Psoas muscle (tissue), 8 donors: Measurements from ENCODE around the gene FCN1. TPM values are rescaled to one million over a fixed set of nuclear protein-coding genes. Genes with fewer than 3 reads are reported as not detected.

ENCODE experiments used
- ATAC-seq, 4 donors: fragments of 200-7000 bp; cut with Tn5 transposase; one replicate each; pipeline ENCODE4 v1.9.1; 2020; ENCODE audit warnings: moderate library complexity in 3 of 4, mild to moderate bottlenecking in 2 of 4
- DNase-seq, 2 donors: peaks; one replicate each; pipeline ENCODE4 v3.0.0-alpha.2; 2020
- H3K27ac ChIP-seq: fragments of 200-600 bp; one replicate; pipeline ENCODE4 v1.8.0; 2022
- H3K27me3 ChIP-seq, 3 donors: fragments of 200-600 bp in 1 of 3; one replicate each; pipeline versions ENCODE4 v1.6.1 to v1.8.0; 2013 to 2022; ENCODE audit warnings: low read length in 2 of 3, mild to moderate bottlenecking in 2 of 3, moderate library complexity in 1 of 3; ENCODE audit not compliant: insufficient read depth in 3 of 3
- H3K36me3 ChIP-seq, 2 donors: fragments of 200-600 bp in 1 of 2; one replicate each; pipeline versions ENCODE4 v1.6.1 to v1.8.0; 2013 to 2022; ENCODE audit warnings: low read depth in 1 of 2, mild to moderate bottlenecking in 1 of 2, moderate library complexity in 1 of 2; ENCODE audit not compliant: insufficient read depth in 1 of 2
- H3K4me1 ChIP-seq: fragments of 200-600 bp; one replicate; pipeline ENCODE4 v1.8.0; 2022
- H3K4me3 ChIP-seq: fragments of 200-600 bp; one replicate; pipeline ENCODE4 v1.8.0; 2022; ENCODE audit warnings: mild to moderate bottlenecking
- H3K9me3 ChIP-seq: fragments of 200-600 bp; one replicate; pipeline ENCODE4 v1.8.0; 2022
- WGBS, 3 donors: extraction: QIAGEN DNeasy Blood & Tissue Kit; methylation state at CpG; one replicate each; pipeline versions ENCODE4 v1.1.6 to v1.1.7; 2013; 5-methylcytosine and 5-hydroxymethylcytosine counted together
- intact Hi-C, 2 donors: fragments of 100-400 bp; cut with DNase I; formaldehyde crosslinking; loops; one replicate each; pipeline versions ENCODE4 v1.11.0 to v1.14.2; 2022
- polyA plus RNA-seq, 3 donors: library from polyadenylated mRNA; stranded (reverse); fragments of 200-250 nt; gene quantifications; one replicate each; pipeline ENCODE4 v1.2.3, GENCODE V29; 2013
- total RNA-seq, 4 donors: library from RNA; stranded (reverse); fragmentation: NEBNext Ultra II Directional in 2 of 4; extraction: Animal tissue kit (Norgen Biotek cat#: 25700) in 2 of 4; gene quantifications; one replicate each; pipeline versions ENCODE4 v1.2.1 to v1.2.4, GENCODE V29; 2021 to 2023
- TF ChIP-seq, protein P1 (sequence below): fragments of 200-600 bp; IDR thresholded peaks from one replicate; pipeline ENCODE4 v1.8.0; 2022; ENCODE audit warnings: antibody characterized with exemption
- donor health status: healthy with polysubstance abuse.
- donor health status: DM: no; HTN: no; CAD: no; lungs with moderate emphysema.
- donor health status: Bipolar disorder and iron deficiency.
- donor health status: healthy.
- donor health status: DM: yes; HTN: yes; CAD: no.
- donor health status: DM: no; HTN: no; CAD: no.
- donor health status: DM: no; HTN: no; CAD: no.
- donor health status: DM: yes; HTN: yes; CAD: no.

The FCN1 gene
- total and polyA plus RNA-seq, 7 donors = 0.51 to 3.9 (median 0.82) TPM

DNA sequence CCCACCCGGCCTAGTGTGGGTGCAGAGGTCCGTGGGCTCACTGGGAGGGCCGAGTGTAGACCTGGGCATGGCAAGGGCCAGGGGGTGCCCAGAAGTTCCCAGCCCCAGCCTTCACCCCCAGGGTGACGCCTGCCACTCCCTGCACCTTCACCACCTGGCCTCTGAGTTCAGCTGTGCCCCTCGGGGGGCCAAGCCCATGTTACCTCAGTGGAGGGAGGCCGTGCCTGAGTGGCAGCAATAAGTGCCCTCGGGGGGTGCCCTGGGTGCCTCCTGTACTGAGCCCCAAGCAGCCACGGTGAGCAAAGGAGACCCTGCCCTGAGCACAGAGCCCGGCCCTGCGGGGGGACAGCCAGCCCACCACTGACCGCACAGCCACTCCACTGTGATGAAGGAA lies 47.4 kb downstream of the FCN1 start:
- no peaks in the 10 kb centered on the region for H3K36me3 ChIP-seq
- TF ChIP-seq, protein P1, sequence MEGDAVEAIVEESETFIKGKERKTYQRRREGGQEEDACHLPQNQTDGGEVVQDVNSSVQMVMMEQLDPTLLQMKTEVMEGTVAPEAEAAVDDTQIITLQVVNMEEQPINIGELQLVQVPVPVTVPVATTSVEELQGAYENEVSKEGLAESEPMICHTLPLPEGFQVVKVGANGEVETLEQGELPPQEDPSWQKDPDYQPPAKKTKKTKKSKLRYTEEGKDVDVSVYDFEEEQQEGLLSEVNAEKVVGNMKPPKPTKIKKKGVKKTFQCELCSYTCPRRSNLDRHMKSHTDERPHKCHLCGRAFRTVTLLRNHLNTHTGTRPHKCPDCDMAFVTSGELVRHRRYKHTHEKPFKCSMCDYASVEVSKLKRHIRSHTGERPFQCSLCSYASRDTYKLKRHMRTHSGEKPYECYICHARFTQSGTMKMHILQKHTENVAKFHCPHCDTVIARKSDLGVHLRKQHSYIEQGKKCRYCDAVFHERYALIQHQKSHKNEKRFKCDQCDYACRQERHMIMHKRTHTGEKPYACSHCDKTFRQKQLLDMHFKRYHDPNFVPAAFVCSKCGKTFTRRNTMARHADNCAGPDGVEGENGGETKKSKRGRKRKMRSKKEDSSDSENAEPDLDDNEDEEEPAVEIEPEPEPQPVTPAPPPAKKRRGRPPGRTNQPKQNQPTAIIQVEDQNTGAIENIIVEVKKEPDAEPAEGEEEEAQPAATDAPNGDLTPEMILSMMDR = no peak
- peaks cover 0 to 22% (median 0%) of the 10 kb centered on the region in 3 donors for H3K27me3 ChIP-seq
- H3K4me1 ChIP-seq = no peaks in the 10 kb centered on the region
- 82 to 86% (median 84%) methylated on average over 10 to 11 of the region's 11 CpGs for WGBS, 3 donors
- no peak overlapping the region for H3K4me3 ChIP-seq
- no peaks in the 10 kb centered on the region for H3K9me3 ChIP-seq
- DNase-seq (no peak), ATAC-seq (no peak)
- H3K27ac ChIP-seq = no peak overlapping the region
- intact Hi-C loops = no loop called here

DNA sequence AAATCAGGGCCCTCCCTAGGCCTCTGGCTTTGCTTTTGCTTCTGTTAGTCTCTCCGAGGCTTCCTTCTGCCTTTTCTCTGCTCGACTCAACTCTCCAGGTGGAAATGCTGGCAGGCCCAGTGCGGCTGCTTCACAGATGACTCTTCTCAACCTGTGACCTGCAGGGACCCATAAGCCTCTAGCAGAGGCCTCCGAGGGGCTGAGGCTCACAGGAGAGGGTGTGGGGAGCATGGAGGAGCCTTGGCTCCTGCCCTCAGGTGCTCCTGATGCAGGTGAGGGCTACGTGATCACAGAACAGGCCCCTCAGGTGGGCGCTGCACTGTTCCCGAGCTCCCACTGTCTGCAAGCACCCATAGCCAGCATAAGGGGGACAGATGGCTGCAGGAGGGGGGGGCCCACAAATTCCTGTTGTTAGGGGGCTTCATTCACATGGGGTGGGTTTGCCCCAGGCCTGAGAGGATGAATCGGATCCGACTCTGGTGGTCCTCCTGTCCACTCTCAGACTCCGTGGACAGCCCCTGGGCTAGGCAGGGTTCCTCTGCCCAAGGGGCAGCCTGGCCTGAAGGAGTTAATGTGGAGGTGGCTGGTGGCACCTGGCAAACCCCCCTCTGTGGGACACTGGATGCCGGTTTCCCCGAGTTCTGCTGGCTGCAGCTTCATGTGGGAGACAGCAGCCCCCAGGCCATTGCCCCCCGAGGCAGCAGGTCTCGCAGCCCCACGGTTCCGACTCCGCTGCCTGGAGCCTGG lies 48.0 kb downstream of the FCN1 start:
- intact Hi-C loops = no loop called here
- Histone ChIP-seq H3K9me3 (no peaks in the 10 kb centered on the region), H3K27me3 (peaks cover 0 to 27% (median under 1%) of the 10 kb centered on the region in 3 donors), H3K4me3 (no peak overlapping the region), H3K36me3 (no peaks in the 10 kb centered on the region), H3K27ac (no peak overlapping the region), H3K4me1 (no peaks in the 10 kb centered on the region)
- WGBS, 3 donors = 68 to 78% (median 75%) methylated on average over 12 to 17 of the region's 17 CpGs
- TF ChIP-seq, protein P1 = no peak
- ATAC-seq = no peak
- no peak for DNase-seq

DNA sequence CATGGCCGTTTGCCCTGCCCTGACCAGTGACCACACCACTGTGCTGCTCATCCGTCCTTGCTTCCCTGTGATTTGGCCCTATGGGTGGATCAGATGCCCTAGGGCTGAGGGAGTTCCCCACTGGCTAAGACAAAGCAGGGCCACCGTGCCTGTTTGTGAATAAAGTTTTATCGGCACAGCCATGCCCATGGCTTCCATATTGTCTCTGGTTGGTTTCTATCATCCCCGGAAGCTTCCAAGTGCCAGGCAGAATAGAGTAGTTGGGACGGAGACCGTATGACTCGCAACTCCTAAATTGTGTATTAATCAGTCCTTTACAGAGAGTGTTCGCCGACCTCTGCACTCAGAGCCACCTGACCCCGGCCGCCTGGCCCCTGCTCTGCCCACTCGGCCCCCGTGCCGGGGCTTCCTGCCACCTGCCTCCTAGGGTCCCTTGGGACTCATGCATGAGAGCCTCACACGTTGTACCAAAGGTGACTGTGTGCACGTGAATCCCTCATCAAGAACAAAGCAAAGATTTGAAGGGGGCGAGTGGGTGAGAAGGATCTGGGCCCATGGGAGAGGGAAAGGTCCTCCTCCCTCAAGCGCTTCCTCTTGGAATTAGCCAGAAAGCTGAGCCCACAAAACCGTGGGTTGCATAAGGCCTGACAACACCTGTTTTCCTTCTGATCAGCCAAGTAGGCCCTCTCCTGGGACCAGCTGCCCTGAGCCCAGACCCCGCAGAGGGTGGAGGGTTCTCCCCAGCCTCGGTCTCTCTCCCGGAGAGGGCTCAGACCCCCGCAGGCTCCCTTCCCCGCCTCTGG lies 48.8 kb downstream of the FCN1 start:
- no peaks in the 10 kb centered on the region for H3K9me3 ChIP-seq
- H3K36me3 ChIP-seq = no peaks in the 10 kb centered on the region
- no peak overlapping the region for H3K4me3 ChIP-seq
- TF ChIP-seq, protein P1 = no peak
- DNase-seq (no peak), ATAC-seq (no peak)
- H3K27ac ChIP-seq = no peak overlapping the region
- H3K4me1 ChIP-seq = no peaks in the 10 kb centered on the region
- peaks cover 0 to 29% (median 6%) of the 10 kb centered on the region in 3 donors for H3K27me3 ChIP-seq
- intact Hi-C loops = no loop called here
- 71 to 76% (median 73%) methylated on average over 23 to 25 of the region's 25 CpGs for WGBS, 3 donors

DNA sequence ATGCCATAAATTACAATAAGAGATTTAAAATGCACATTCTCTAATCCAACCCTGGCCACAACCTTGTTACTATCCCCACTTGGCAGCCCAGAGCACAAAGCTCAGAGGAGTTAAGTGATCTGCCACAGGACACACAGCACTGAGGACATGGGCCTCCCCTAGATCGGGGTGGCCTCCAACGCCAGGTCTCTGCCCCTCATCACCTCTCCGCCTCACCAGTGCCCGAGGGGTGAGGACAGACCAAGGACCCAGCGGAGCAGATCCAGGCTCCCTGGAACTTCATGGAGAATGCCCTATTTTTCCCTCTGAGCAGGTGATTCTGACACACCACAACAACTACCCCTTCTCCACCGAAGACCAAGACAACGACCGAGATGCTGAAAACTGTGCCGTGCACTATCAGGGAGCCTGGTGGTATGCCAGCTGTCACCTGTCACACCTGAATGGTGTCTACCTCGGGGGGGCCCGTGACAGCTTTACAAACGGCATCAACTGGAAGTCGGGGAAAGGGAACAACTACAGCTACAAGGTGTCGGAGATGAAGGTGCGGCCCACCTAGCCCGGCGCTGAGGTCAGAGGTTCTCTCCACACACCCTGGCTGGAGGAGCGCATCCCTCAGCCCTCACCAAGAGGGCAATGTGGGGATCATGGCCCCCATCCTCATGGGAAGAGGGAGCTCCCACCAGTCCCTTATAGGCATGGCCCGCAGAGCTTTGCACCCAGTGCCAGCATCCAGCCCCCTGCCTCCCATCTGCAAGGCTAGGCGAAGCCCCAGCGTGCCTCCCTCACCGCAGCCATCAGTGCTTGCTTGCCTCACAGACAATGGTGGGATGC lies 49.6 kb downstream of the FCN1 start:
- DNase-seq (no peak), ATAC-seq (no peak)
- TF ChIP-seq, protein P1 = no peak
- intact Hi-C loops = no loop called here
- H3K27me3 ChIP-seq = peaks cover 0 to 29% (median 6%) of the 10 kb centered on the region in 3 donors
- no peaks in the 10 kb centered on the region for H3K36me3 ChIP-seq
- no peak overlapping the region for H3K4me3 ChIP-seq
- H3K4me1 ChIP-seq = no peaks in the 10 kb centered on the region
- WGBS, 3 donors = 93 to 95% (median 93%) methylated on average over 21 to 22 of the region's 22 CpGs
- no peak overlapping the region for H3K27ac ChIP-seq
- no peaks in the 10 kb centered on the region for H3K9me3 ChIP-seq
